K562 (cell line): ENCODE measurements around the gene ECI1. TPM values are rescaled to one million over a fixed set of nuclear protein-coding genes. Genes with fewer than 3 reads are reported as not detected.

ENCODE experiments used
- ETV5 ChIP-seq: sonication (generic); formaldehyde crosslinking; IDR thresholded peaks from 2 replicates; pipeline ENCODE4 v1.4.0; 2020; ENCODE audit warnings: low read depth, mild to moderate bottlenecking, missing genetic modification reagents
- HDAC8 ChIP-seq: fragments of 450-650 bp; IDR thresholded peaks from 2 replicates; pipeline ENCODE4 v1.6.1; 2016; ENCODE audit warnings: mild to moderate bottlenecking, missing genetic modification characterization, moderate library complexity, missing compliant biosample characterization
- KLF6 ChIP-seq: fragments of 250-450 bp; sonication (Bioruptor Pico); IDR thresholded peaks from 2 replicates; pipeline ENCODE4 v1.4.0; 2020; ENCODE audit warnings: mild to moderate bottlenecking, moderate library complexity, borderline replicate concordance
- SRSF1 ChIP-seq: fragments of 200-400 bp; formaldehyde crosslinking; IDR thresholded peaks from 2 replicates; pipeline ENCODE4 v1.6.1; 2017; ENCODE audit warnings: mild to moderate bottlenecking, low read depth, low read length, moderate library complexity
- TAF1 ChIP-seq: IDR thresholded peaks from 2 replicates; pipeline ENCODE4 v1.6.1; 2011; ENCODE audit warnings: mild to moderate bottlenecking, low read length, moderate library complexity; ENCODE audit not compliant: insufficient read depth, control insufficient read depth, severe bottlenecking; ENCODE audit errors: extremely low read depth
- polyA plus RNA-seq, 8 experiments: library from polyadenylated mRNA; depleted of rRNA in 4 of 8; stranded (reverse) in 5 of 8; unstranded in 3 of 8; fragments of >200 nt; fragmentation: Nextera tagmentation in 2 of 8; fragmentation: Illumina TruSeq in 1 of 8; extraction: Ambion mirVana in 2 of 8; extraction: Trizol in 1 of 8; gene quantifications; 2 replicates each; pipeline versions ENCODE4 v1.2.1 to v1.2.3, GENCODE V29; 2011 to 2014; ENCODE audit warnings: inconsistent platforms in 1 of 8, missing spikeins in 1 of 8
- total RNA-seq, 7 experiments: library from RNA; depleted of rRNA in 6 of 7; stranded (reverse); fragments of >200 nt in 6 of 7; fragmentation: Illumina TruSeq in 2 of 7; extraction: Trizol in 2 of 7; gene quantifications; 2 replicates each; pipeline versions ENCODE4 v1.2.1 to v1.2.3, GENCODE V29; 2011 to 2021; ENCODE audit warnings: low replicate concordance in 1 of 7
- TF ChIP-seq, protein P1 (sequence below), 3 experiments: fragments of 200-800 bp in 1 of 3; fragments of 250-450 bp in 1 of 3; fragments of 450-650 bp in 1 of 3; sonication (Bioruptor Pico) in 1 of 3; sonication (Bioruptor generic) in 1 of 3; formaldehyde crosslinking in 1 of 3; IDR thresholded peaks; 2 replicates each; pipeline versions ENCODE4 v1.6.1 to v1.8.0; 2016 to 2022; ENCODE audit warnings: mild to moderate bottlenecking in 2 of 3, missing genetic modification characterization in 2 of 3, missing compliant biosample characterization in 1 of 3, moderate library complexity in 1 of 3
- TF ChIP-seq, protein P2 (sequence below): sonication (generic); formaldehyde crosslinking; IDR thresholded peaks from 2 replicates; pipeline ENCODE4 v1.8.0; 2023; ENCODE audit warnings: mild to moderate bottlenecking, missing genetic modification reagents
- TF ChIP-seq, protein P3 (sequence below): sonication (generic); formaldehyde crosslinking; IDR thresholded peaks from 2 replicates; pipeline ENCODE4 v1.8.1; 2022; ENCODE audit warnings: missing genetic modification reagents
- TF ChIP-seq, protein P4 (sequence below): fragments of 450-650 bp; IDR thresholded peaks from 2 replicates; pipeline ENCODE4 v1.6.1; 2016; ENCODE audit warnings: mild to moderate bottlenecking, moderate library complexity

Gene ECI1
- total and polyA plus RNA-seq, 9 of the 15 experiments (the other 6 are each of a cell fraction or from before 2014, with no cell fraction given): 4.7 to 189 (median 54.0) TPM

DNA sequence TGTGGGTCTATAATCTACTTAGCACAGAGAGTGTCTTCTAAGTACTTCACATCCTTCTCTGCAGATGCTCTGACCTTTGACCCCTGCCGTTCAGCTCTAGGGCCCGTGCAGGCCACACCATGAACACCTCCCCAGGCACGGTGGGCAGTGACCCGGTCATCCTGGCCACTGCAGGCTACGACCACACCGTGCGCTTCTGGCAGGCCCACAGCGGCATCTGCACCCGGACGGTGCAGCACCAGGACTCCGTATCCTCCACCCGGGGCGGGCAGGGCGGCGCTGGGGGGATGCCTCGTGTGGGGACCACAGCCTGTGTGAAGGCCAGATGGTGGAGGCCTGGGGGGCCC is 45.4 kb downstream of the ECI1 start (continued):
- TF ChIP-seq, protein P1, sequence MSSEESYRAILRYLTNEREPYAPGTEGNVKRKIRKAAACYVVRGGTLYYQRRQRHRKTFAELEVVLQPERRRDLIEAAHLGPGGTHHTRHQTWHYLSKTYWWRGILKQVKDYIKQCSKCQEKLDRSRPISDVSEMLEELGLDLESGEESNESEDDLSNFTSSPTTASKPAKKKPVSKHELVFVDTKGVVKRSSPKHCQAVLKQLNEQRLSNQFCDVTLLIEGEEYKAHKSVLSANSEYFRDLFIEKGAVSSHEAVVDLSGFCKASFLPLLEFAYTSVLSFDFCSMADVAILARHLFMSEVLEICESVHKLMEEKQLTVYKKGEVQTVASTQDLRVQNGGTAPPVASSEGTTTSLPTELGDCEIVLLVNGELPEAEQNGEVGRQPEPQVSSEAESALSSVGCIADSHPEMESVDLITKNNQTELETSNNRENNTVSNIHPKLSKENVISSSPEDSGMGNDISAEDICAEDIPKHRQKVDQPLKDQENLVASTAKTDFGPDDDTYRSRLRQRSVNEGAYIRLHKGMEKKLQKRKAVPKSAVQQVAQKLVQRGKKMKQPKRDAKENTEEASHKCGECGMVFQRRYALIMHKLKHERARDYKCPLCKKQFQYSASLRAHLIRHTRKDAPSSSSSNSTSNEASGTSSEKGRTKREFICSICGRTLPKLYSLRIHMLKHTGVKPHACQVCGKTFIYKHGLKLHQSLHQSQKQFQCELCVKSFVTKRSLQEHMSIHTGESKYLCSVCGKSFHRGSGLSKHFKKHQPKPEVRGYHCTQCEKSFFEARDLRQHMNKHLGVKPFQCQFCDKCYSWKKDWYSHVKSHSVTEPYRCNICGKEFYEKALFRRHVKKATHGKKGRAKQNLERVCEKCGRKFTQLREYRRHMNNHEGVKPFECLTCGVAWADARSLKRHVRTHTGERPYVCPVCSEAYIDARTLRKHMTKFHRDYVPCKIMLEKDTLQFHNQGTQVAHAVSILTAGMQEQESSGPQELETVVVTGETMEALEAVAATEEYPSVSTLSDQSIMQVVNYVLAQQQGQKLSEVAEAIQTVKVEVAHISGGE (CRISPR knock-in tag; IDR thresholded peaks at IDR 0.05): peak in 1 of 3 experiments; percentile 17; a peak in 1 of 6 replicates
- TF ChIP-seq SRSF1 (no peak), ETV5 (no peak), TAF1 (no peak), HDAC8 (tag) (0 out of 2 replicates have a peak, but pooled peaks have one; percentile 14), KLF6 (CRISPR knock-in tag) (0 out of 2 replicates have a peak, but pooled peaks have one; percentile 30)
- TF ChIP-seq, protein P2, sequence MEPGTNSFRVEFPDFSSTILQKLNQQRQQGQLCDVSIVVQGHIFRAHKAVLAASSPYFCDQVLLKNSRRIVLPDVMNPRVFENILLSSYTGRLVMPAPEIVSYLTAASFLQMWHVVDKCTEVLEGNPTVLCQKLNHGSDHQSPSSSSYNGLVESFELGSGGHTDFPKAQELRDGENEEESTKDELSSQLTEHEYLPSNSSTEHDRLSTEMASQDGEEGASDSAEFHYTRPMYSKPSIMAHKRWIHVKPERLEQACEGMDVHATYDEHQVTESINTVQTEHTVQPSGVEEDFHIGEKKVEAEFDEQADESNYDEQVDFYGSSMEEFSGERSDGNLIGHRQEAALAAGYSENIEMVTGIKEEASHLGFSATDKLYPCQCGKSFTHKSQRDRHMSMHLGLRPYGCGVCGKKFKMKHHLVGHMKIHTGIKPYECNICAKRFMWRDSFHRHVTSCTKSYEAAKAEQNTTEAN: 0 out of 2 replicates have a peak, but pooled peaks have one; percentile 10
- TF ChIP-seq, protein P3, sequence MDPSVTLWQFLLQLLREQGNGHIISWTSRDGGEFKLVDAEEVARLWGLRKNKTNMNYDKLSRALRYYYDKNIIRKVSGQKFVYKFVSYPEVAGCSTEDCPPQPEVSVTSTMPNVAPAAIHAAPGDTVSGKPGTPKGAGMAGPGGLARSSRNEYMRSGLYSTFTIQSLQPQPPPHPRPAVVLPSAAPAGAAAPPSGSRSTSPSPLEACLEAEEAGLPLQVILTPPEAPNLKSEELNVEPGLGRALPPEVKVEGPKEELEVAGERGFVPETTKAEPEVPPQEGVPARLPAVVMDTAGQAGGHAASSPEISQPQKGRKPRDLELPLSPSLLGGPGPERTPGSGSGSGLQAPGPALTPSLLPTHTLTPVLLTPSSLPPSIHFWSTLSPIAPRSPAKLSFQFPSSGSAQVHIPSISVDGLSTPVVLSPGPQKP: 0 out of 2 replicates have a peak, but pooled peaks have one; percentile 78
- TF ChIP-seq, protein P4, sequence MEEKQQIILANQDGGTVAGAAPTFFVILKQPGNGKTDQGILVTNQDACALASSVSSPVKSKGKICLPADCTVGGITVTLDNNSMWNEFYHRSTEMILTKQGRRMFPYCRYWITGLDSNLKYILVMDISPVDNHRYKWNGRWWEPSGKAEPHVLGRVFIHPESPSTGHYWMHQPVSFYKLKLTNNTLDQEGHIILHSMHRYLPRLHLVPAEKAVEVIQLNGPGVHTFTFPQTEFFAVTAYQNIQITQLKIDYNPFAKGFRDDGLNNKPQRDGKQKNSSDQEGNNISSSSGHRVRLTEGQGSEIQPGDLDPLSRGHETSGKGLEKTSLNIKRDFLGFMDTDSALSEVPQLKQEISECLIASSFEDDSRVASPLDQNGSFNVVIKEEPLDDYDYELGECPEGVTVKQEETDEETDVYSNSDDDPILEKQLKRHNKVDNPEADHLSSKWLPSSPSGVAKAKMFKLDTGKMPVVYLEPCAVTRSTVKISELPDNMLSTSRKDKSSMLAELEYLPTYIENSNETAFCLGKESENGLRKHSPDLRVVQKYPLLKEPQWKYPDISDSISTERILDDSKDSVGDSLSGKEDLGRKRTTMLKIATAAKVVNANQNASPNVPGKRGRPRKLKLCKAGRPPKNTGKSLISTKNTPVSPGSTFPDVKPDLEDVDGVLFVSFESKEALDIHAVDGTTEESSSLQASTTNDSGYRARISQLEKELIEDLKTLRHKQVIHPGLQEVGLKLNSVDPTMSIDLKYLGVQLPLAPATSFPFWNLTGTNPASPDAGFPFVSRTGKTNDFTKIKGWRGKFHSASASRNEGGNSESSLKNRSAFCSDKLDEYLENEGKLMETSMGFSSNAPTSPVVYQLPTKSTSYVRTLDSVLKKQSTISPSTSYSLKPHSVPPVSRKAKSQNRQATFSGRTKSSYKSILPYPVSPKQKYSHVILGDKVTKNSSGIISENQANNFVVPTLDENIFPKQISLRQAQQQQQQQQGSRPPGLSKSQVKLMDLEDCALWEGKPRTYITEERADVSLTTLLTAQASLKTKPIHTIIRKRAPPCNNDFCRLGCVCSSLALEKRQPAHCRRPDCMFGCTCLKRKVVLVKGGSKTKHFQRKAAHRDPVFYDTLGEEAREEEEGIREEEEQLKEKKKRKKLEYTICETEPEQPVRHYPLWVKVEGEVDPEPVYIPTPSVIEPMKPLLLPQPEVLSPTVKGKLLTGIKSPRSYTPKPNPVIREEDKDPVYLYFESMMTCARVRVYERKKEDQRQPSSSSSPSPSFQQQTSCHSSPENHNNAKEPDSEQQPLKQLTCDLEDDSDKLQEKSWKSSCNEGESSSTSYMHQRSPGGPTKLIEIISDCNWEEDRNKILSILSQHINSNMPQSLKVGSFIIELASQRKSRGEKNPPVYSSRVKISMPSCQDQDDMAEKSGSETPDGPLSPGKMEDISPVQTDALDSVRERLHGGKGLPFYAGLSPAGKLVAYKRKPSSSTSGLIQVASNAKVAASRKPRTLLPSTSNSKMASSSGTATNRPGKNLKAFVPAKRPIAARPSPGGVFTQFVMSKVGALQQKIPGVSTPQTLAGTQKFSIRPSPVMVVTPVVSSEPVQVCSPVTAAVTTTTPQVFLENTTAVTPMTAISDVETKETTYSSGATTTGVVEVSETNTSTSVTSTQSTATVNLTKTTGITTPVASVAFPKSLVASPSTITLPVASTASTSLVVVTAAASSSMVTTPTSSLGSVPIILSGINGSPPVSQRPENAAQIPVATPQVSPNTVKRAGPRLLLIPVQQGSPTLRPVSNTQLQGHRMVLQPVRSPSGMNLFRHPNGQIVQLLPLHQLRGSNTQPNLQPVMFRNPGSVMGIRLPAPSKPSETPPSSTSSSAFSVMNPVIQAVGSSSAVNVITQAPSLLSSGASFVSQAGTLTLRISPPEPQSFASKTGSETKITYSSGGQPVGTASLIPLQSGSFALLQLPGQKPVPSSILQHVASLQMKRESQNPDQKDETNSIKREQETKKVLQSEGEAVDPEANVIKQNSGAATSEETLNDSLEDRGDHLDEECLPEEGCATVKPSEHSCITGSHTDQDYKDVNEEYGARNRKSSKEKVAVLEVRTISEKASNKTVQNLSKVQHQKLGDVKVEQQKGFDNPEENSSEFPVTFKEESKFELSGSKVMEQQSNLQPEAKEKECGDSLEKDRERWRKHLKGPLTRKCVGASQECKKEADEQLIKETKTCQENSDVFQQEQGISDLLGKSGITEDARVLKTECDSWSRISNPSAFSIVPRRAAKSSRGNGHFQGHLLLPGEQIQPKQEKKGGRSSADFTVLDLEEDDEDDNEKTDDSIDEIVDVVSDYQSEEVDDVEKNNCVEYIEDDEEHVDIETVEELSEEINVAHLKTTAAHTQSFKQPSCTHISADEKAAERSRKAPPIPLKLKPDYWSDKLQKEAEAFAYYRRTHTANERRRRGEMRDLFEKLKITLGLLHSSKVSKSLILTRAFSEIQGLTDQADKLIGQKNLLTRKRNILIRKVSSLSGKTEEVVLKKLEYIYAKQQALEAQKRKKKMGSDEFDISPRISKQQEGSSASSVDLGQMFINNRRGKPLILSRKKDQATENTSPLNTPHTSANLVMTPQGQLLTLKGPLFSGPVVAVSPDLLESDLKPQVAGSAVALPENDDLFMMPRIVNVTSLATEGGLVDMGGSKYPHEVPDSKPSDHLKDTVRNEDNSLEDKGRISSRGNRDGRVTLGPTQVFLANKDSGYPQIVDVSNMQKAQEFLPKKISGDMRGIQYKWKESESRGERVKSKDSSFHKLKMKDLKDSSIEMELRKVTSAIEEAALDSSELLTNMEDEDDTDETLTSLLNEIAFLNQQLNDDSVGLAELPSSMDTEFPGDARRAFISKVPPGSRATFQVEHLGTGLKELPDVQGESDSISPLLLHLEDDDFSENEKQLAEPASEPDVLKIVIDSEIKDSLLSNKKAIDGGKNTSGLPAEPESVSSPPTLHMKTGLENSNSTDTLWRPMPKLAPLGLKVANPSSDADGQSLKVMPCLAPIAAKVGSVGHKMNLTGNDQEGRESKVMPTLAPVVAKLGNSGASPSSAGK: peak; percentile 35; the same call in 1 of the 2 replicates
